Measurements from ENCODE around the gene HPSE. TPM values are rescaled to one million over a fixed set of nuclear protein-coding genes. Genes with fewer than 3 reads are reported as not detected.

HPSE gene
- total and polyA plus RNA-seq, 4 donors, result 1.9 to 8.3 (median 5.5) TPM

DNA sequence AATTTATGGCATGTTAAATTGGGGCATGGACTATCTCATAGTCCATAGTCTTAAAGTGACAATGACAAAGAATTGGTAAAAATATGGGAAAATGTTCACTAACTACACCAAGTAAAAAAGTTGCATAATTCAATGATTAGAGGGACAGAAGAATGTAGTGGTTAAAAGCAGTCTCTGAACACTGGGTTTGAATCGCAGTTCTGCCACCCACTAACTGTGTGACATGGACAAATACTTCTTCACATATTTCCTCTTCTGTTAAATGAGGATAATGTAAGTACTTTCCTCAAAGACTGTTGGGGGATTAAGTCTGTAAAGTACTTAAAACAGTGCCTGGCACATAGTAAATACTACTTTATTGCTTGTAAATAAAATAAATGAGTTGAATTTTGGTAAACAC is 65.4 kb downstream of the HPSE start:
- Histone ChIP-seq H3K4me1 (ENCODE audit: control insufficient read depth in 5 of 5, insufficient read depth in 5 of 5, low read length in 5 of 5) (no peaks in the 10 kb centered on the region), H3K27ac (ENCODE audit: low read depth in 1 of 2, low read length in 1 of 2) (no peak overlapping the region), H3K36me3 (ENCODE audit: control insufficient read depth in 4 of 4, insufficient read depth in 4 of 4, low read length in 4 of 4) (peaks cover 4 to 31% (median 15%) of the 10 kb centered on the region in 4 donors), H3K9ac (ENCODE audit: insufficient read depth in 1 of 2, low read length in 2 of 2) (no peak overlapping the region), H3K27me3 (ENCODE audit: control insufficient read depth in 3 of 3, insufficient read depth in 3 of 3, low read length in 2 of 3) (no peaks in the 10 kb centered on the region), H3K9me3 (ENCODE audit: control insufficient read depth in 4 of 4, insufficient read depth in 3 of 4, low read length in 3 of 4) (no peaks in the 10 kb centered on the region), H3K4me3 (no peak overlapping the region)
- TF ChIP-seq, protein P1, sequence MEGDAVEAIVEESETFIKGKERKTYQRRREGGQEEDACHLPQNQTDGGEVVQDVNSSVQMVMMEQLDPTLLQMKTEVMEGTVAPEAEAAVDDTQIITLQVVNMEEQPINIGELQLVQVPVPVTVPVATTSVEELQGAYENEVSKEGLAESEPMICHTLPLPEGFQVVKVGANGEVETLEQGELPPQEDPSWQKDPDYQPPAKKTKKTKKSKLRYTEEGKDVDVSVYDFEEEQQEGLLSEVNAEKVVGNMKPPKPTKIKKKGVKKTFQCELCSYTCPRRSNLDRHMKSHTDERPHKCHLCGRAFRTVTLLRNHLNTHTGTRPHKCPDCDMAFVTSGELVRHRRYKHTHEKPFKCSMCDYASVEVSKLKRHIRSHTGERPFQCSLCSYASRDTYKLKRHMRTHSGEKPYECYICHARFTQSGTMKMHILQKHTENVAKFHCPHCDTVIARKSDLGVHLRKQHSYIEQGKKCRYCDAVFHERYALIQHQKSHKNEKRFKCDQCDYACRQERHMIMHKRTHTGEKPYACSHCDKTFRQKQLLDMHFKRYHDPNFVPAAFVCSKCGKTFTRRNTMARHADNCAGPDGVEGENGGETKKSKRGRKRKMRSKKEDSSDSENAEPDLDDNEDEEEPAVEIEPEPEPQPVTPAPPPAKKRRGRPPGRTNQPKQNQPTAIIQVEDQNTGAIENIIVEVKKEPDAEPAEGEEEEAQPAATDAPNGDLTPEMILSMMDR (IDR thresholded peaks at IDR 0.05; ENCODE audit: control extremely low read depth, extremely low read depth), result no peak
- WGBS, 2 donors, result 42 to 82% methylated on average over 1 of the region's 1 CpG
- no peak for DNase-seq
- ATAC-seq (ENCODE audit: insufficient read depth, low FRiP score), result no peak

DNA sequence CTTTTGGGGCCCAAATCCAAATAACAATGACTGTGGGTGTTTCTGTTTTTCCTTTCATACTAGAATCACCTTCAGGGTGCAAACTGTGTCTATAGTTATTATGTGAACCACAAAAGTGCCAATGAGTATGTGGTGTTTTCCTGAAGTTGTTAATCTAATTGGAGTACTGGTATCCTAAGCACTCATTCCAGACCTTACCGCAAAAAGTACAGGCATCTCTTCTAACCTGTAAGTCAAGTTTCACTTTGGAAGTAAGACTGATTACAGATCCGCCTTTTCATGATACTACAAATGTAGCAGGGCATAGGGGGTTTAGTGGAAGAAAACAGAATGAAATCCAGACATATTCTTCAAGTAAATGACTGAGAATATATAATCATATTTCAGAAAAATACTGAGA is 66.2 kb downstream of the HPSE start:
- H3K4me1 ChIP-seq (ENCODE audit: control insufficient read depth in 5 of 5, insufficient read depth in 5 of 5, low read length in 5 of 5), result no peaks in the 10 kb centered on the region
- H3K9me3 ChIP-seq (ENCODE audit: control insufficient read depth in 4 of 4, insufficient read depth in 3 of 4, low read length in 3 of 4), result no peaks in the 10 kb centered on the region
- H3K9ac ChIP-seq (ENCODE audit: insufficient read depth in 1 of 2, low read length in 2 of 2), result no peak overlapping the region
- 47 to 48% methylated on average over 2 of the region's 2 CpGs for WGBS, 2 donors
- no peak overlapping the region for H3K4me3 ChIP-seq
- H3K36me3 ChIP-seq (ENCODE audit: control insufficient read depth in 4 of 4, insufficient read depth in 4 of 4, low read length in 4 of 4), result peaks cover 8 to 31% (median 15%) of the 10 kb centered on the region in 4 donors
- no peak for ATAC-seq (ENCODE audit: insufficient read depth, low FRiP score)
- H3K27me3 ChIP-seq (ENCODE audit: control insufficient read depth in 3 of 3, insufficient read depth in 3 of 3, low read length in 2 of 3), result no peaks in the 10 kb centered on the region
- TF ChIP-seq, protein P1 (IDR thresholded peaks at IDR 0.05; ENCODE audit: control extremely low read depth, extremely low read depth), result no peak
- H3K27ac ChIP-seq (ENCODE audit: low read depth in 1 of 2, low read length in 1 of 2), result no peak overlapping the region
- no peak for DNase-seq

DNA sequence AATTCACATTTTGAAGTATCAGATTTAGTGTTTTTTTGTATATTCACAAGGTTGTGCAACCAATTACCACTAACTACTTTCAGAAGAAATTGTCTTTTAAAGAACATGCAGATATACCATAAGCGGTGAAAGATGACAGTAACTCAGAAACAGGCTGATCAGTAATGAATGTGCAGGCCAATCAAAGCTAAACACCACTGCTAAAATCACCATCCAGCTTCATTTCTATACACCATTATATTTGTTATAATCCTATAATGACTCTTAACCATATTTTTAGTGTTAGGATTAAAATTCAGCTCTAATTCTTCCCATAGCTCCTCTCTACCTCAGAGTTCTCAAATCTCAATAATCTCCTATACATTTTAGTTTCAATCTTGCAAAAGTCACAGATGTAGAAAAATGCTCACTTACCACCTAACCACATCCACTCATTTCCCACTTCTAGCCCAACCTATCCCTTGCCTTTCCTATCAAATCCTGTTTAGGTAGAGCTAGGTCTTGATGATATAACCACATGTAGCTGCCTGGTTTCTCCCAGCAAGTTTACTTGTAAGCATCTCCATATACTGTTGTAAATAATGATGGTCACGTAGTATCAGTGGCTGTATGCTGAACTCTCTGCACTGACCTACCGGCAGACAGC is 66.7 kb downstream of the HPSE start:
- Histone ChIP-seq H3K9ac (ENCODE audit: insufficient read depth in 1 of 2, low read length in 2 of 2) (no peak overlapping the region), H3K9me3 (ENCODE audit: control insufficient read depth in 4 of 4, insufficient read depth in 3 of 4, low read length in 3 of 4) (no peaks in the 10 kb centered on the region), H3K27ac (ENCODE audit: low read depth in 1 of 2, low read length in 1 of 2) (no peak overlapping the region), H3K4me3 (no peak overlapping the region), H3K4me1 (ENCODE audit: control insufficient read depth in 5 of 5, insufficient read depth in 5 of 5, low read length in 5 of 5) (no peaks in the 10 kb centered on the region), H3K27me3 (ENCODE audit: control insufficient read depth in 3 of 3, insufficient read depth in 3 of 3, low read length in 2 of 3) (no peaks in the 10 kb centered on the region), H3K36me3 (ENCODE audit: control insufficient read depth in 4 of 4, insufficient read depth in 4 of 4, low read length in 4 of 4) (peaks cover 9 to 27% (median 19%) of the 10 kb centered on the region in 4 donors)
- 79 to 86% methylated on average over 3 of the region's 3 CpGs for WGBS, 2 donors
- TF ChIP-seq, protein P1 (IDR thresholded peaks at IDR 0.05; ENCODE audit: control extremely low read depth, extremely low read depth), result no peak
- ATAC-seq (ENCODE audit: insufficient read depth, low FRiP score) (no peak), DNase-seq (no peak)

Measured in lung (tissue), 12 donors.